CD4-positive, alpha-beta T cell treated with Interleukin-17A for 4 hours (primary cell): Measurements from ENCODE around the gene DHRS13.
"Not testable (repeated sequence)": the region's sequence is repeated elsewhere in the genome, so short reads cannot be mapped to it uniquely, and the experiment has no call there.

Experiments used
- DNase-seq: peaks from one replicate; pipeline ENCODE4 v3.0.0-alpha.2; 2020; ENCODE audit warnings: mixed read lengths

The DHRS13 gene

DNA sequence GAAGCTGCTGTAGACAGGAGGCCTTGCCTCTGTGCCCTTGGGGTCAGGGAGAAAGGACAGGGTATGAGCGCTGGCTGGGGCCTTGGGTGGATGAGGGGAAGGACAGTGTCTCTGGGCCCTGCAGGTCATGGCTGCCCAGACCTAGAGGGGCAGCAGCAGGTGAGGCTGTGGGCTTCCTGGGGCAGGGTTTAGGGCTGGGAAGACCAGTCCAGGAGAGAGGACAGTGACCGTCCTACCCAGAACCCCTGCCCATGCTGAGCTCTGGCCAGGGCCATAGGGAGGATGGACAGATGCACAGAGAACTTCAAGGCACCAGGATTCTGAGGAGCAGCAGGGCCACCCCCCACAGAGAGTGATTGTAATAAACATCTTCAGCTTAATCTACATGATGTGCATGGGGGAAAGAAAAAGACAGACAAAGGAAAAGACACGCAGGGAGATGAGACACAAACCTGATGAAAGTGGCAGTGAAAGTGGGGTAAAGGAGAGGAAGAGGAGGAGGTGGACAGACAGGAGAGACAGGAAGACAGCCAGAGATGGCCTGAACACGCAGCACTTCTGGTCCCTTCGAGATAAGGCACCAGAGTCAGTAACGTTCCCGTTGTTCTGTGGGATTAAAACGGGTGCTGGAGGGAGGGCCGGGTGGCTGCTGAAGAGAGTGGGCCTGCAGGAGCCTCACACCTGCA, 22.9 kb downstream of the DHRS13 start:
- DNase-seq = no peak

DNA sequence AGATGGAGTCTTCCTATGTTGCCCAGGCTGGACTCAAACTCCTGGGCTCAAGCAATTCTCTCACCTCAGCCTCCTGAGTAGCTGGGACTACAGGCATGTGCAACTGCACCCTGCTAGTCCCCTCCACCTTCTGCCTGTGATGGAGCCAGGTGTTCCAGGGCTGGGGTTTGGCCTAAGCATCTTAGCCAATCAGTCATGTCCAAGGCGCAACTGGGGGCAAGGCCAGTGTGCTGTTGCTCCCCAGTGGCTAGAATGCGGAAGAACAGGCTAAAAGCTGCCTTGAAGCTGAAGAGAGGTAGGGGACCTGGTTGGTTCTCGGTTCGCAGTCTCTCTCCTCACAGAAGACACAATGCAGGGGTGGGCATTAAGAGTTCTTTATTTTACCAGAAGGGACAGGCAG, 23.9 kb downstream of the DHRS13 start:
- DNase-seq = no peak

- no peak for DNase-seq
These were observed 24.5 kb downstream of the DHRS13 start for GRCh38 chr17:28878158-28878910.

DNA sequence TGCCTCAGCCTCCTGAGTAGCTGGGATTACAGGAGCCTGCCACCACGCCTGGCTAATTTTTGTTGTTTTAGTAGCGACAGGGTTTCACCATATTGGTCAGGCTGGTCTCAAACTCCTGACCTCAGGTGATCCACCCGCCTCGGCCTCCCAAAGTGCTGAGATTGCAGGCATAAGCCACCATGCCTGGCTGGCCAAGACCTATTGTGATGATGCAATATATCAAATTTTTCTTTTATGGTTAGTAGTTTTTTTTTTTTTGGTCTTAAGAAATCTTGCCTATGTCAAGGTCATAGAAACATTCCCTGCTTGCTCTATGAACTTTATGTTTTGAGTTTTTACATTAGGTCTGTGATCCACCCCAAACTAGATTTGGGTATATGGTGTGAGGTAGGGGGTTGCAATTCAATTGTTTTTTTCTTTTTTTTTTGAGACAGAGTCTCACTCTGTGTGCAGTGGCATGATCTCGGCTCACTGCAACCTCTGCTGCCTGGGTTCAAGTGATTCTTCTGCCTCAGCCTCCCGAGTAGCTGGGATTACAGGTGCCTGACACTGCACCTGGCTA, 25.6 kb downstream of the DHRS13 start:
- DNase-seq = not testable (repeated sequence)

DNA sequence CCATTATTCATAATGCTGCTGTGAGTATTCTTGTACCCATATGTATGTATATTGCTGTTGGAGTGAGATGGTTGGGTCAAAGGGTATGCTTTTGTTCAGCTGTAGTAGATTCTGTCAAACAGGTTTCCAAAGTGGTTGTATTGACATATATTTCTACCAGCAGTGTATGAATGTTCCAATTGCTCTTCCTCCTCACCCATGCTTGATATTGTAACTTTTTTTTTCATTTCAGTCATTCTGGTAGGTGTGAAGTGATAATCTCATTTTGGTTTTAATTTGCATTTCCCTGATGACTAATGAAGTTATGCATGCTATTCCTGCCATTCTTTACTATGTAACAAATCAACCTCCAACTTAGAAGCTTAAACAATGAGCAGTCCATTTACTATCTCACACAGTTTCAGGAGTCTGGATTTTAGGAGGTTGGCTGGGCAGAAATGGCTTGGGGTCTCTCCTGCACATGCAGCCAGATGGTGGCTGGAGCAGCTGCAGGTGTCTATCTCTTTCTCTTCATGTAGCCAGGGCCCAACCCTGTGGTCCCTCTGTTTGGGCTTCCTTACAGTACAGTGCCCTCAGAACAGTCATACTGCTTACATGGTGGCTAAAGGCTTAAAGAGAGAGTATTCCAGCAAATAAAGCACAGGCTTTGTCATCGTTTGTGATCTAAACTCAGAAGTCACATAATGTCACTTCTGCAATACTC, 26.9 kb downstream of the DHRS13 start:
- no peak for DNase-seq

- DNase-seq = no peak
These were observed 28.1 kb downstream of the DHRS13 start for GRCh38 chr17:28874750-28875149.

DNA sequence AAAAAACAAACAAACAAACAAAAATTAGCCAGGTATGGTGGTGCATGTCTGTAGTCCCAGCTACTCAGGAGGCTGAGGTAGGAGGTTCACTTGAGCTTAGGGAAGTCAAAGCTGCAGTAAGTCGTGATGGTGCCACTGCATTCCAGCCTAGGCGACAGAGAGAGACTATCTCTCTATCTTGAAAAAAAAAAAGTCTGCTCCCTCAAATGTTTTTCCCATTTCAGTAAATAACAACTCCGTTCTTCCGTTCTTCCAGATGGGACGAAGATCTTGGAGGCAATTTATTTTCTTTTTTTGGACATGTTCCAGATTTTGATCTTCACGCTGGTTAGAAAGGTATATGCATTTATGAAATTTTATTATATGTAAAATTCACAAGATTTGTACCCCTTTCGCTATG, 29.0 kb downstream of the DHRS13 start:
- DNase-seq = no peak

DNA sequence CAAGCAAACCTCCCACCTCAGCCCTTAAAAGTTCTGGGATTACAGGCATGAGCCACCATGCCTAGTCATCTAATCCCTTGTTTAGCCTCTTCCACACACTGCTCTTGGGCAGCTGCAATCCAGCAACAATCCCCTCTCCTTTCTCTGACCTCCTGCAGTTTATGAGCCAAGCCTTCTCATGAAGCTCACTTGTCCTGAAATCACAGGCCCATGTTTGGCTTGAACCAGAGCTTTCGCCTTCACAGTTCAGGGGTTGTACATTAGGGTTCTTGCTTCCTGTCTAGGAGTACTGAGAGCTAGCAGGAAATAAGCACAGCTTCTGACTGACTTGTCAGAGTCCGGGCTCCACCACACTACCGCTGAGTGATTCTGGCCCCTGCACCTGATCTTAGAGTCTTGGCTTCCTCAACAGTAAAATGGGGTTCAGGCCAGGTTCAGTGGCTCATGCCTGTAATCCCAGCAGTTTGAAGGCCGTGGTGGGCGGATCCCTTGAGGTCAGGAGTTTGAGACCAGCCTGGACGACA, 31.8 kb downstream of the DHRS13 start:
- peak; percentile 65 for DNase-seq

DNA sequence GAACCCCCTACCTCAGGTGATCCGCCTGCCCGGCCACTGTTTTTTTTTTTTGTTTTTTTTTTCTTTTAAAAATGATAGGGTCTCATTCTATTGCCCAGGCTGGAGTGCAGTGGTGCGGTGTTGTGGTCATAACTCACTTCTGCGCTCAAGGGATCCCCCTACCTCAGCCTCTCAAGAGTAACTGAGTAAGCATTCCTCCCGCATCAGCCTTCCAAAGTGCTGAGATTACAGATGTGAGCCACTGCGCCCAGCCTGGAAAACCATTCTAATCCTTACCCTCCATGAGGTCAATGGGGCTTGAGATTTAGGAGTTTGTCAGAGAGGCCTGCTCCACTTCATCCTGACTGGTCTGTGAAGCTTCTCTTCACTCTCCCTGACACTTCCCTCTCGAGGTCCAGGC, 35.6 kb downstream of the DHRS13 start:
- no peak for DNase-seq

DNA sequence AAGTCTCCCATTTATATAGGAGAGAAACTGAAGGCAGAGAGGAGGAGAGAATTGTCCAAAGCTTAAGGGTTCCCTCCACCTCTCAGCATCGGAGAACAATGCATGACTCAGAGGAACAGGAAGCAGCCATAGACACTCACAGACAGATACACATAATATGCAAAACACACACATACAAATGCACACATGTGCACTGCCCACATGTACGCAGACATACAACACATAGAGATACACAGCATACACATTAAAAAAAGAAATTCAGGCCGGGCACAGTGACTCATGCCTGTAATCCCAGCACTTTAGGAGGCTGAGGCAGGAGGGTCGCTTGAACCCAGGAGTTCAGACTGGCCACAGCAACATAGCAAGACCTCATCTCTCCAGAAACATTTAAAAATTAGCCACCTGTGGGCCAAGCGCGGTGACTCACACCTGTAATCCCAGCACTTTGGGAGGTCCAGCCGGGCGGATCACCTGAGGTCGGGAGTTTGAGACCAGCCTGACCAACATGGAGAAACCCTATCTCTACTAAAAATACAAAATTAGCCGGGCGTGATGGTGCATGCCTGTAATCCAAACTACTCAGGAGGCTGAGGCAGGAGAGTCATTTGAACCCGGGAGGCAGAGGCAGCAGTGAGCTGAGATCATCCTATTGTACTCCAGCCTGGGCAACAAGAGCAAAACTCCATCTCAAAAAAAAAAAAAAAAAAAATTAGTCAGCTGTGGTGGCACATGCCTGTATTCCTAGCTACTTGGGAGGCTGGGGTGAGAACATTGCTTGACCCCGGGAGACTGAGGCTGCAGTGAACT, 36.7 kb downstream of the DHRS13 start:
- DNase-seq = no peak

- DNase-seq = no peak
These were observed 37.7 kb downstream of the DHRS13 start for GRCh38 chr17:28864991-28865849.

DNA sequence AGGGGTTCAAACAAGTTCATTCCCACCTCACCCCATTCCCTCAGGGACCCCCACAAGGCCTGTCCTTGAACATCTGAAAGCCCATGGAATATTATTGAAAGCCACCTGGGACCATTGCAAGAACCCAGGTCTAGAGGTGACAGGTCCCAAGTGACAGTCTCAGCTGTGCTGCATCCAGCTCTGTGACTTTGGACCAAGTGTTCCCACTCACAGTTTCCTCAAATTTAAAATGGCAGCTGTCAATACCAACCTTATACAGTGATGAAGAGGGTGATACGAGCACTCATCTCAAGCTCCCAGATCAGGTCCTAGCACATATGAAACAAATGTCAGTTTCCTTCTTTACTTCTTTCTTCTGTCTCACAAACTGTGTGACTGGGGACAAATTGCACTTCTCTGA, 38.9 kb downstream of the DHRS13 start:
- no peak for DNase-seq

GRCh38 chr17:28862561-28862960, 40.3 kb downstream of the DHRS13 start:
- DNase-seq = no peak

DNA sequence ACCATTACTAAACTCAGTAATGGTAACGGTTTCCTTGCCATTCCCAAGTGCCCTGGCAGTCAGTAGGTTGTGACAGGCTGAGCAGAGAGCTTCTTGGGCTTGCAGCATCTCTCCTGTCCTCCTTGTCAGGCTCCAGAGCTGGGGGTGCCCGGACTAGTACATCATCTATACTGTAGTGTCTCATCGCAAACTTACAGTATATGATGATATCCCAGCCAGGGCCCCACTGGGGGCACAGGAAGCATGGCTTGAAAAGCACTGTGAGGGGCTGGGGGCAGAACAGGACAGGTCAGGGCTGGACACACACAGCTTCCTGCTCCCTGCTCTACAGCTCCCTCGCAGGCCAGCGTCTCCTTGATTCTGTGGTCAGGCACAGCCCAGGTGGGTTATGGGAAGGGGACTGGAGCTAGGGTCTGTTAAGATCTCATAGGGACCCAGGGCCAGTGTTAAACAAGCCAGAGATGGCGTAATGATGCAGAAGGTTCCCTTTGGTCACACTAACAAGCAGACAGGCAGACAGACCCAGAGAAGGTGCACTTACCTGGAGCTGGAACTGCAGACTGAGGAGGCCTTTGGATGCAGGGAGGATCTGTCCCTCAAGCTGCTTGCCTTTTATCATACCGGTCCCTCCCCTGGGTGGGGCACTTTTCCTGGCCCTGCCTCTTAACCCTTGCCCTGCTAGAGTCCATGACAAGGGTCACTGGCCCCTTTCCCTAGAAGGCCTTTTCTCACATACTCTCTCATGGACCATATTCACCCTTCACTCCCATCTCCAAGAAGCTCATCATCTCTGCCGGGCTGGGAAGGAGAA, 41.3 kb downstream of the DHRS13 start:
- no peak for DNase-seq

DNA sequence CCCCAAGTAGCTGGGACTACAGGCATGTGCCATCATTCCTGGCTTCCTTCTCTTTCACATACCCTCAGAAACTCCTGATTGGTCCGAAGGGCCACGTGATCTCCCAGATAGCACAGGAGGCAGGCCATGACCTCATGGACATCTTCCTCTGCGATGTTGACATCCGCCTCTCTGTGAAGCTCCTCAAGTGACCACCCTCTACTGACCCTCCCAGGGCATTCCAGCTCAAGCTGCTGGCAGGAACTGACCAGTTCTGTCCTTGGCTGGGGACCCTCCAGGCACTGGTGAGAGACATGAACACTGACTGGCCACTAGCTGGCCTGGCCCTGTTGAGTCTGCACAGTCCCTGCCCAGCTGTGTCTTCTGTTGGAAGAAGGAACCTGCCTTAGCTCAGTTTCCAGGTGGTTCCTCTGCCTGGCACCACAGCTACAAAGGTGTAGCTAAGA, 42.5 kb downstream of the DHRS13 start:
- DNase-seq = no peak

DNA sequence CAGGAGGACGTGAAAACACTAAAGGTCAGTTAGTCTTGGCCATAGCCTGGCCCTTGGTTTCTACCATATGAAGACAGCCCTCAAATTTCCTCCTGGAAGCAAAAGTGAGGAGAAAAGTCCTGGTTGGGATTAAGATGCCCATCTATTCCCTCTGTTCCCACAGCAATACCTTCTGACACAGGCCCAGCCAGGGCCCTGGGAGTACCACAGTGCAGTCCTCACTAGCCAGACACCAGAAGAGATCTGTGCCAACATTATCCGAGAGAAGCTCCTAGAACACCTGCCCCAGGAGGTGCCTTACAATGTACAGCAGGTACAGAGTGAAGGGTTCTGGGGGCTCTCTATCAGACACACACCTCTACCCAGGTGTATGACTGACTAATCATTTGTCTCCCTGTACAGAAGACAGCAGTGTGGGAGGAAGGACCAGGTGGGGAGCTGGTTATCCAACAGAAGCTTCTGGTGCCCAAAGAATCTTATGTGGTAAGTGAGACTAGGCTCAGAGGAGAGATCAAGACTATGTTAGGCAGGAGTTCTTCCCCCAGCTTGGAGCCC, 44.0 kb downstream of the DHRS13 start:
- DNase-seq = no peak

DNA sequence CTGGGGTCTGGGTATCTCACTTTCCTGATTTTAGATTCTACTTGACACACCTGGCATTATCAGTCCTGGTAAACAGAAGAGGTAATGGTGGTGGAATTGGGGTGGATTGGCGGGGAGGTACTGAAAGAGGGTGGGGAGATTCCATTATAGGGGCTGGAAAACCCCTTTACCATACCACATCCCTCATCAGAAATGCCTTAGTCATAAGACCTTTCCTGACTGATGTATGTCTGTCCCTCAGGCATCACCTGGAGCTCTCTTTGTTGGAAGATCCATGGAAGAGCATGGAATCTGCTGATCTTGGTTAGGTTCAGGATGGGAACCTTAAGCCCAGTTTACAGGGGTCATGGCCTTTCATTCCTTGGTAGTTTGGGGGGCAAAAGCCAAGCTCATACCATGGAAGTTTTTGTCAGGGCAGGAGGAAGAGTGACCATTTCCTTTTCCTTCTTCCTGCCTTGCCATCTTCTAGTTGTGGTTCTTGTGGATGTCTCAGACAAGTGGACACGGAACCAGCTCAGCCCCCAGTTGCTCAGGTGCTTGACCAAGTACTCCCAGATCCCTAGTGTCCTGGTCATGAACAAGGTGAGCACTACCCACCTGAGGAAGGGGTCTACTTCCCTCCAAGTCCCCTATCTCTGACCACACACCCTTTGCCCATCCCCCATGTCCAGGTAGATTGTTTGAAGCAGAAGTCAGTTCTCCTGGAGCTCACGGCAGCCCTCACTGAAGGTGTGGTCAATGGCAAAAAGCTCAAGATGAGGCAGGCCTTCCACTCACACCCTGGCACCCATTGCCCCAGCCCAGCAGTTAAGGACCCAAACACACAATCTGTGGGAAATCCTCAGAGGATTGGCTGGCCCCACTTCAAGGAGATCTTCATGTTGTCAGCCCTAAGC, 44.7 kb downstream of the DHRS13 start:
- no peak for DNase-seq

GRCh38 chr17:28856028-28856574, 46.8 kb downstream of the DHRS13 start:
- DNase-seq = no peak

GRCh38 chr17:28855336-28855679, 47.6 kb downstream of the DHRS13 start:
- DNase-seq = no peak
